HEK293 (cell line): ENCODE results near the gene LPP.

Source experiments
- CTCF ChIA-PET: fragments of 350-600 bp; formaldehyde crosslinking; extraction: SDS; loops from one replicate; lab custom pipeline; 2021; ENCODE audit warnings: antibody characterized with exemption; lab: Yijun Ruan, JAX
- POLR2A ChIA-PET: fragments of 300-600 bp; formaldehyde crosslinking; extraction: SDS; loops from one replicate; lab custom pipeline; 2020; ENCODE audit warnings: antibody characterized with exemption, inconsistent platforms; lab: Yijun Ruan, JAX
- H3K27ac ChIP-seq: fragments of 200-500 bp; sonication (Bioruptor generic); 2 replicates; pipeline ENCODE4 v1.5.1; 2014; ENCODE audit warnings: low read depth, low read length, control low read depth, inconsistent platforms; ENCODE audit errors: extremely low read depth
- H3K36me3 ChIP-seq, 2 experiments: fragments of 200-500 bp in 1 of 2; sonication (Bioruptor generic) in 1 of 2; 1 replicate in 1 of 2; 2 replicates in 1 of 2; pipeline ENCODE4 v1.5.1; 2014 to 2017; ENCODE audit warnings: inconsistent platforms in 2 of 2, low read length in 2 of 2; ENCODE audit not compliant: control insufficient read depth in 2 of 2, insufficient read depth in 1 of 2
- H3K4me1 ChIP-seq: fragments of 200-500 bp; sonication (Bioruptor generic); 2 replicates; pipeline ENCODE4 v1.5.1; 2014; ENCODE audit warnings: mild to moderate bottlenecking, low read length, inconsistent platforms; ENCODE audit not compliant: control insufficient read depth, insufficient read depth
- H3K4me3 ChIP-seq: 2 replicates; pipeline ENCODE4 v1.5.1; 2011; ENCODE audit warnings: low read depth, mild to moderate bottlenecking, control low read depth, low read length, moderate library complexity
- H3K9me3 ChIP-seq: fragments of 200-500 bp; sonication (Bioruptor generic); 2 replicates; pipeline ENCODE4 v1.5.1; 2014; ENCODE audit warnings: low read depth, low read length, inconsistent platforms; ENCODE audit not compliant: control insufficient read depth, insufficient read depth
- INSM2 ChIP-seq: fragments of 450-650 bp; formaldehyde crosslinking; IDR thresholded peaks from 2 replicates; pipeline ENCODE4 v1.5.1; 2016; ENCODE audit warnings: missing biosample characterization, missing genetic modification characterization
- KLF9 ChIP-seq: fragments of 450-650 bp; formaldehyde crosslinking; IDR thresholded peaks from 2 replicates; pipeline ENCODE4 v1.5.1; 2016; ENCODE audit warnings: missing biosample characterization, missing genetic modification characterization, low read depth
- OVOL3 ChIP-seq: fragments of 450-650 bp; formaldehyde crosslinking; IDR thresholded peaks from 2 replicates; pipeline ENCODE4 v1.5.1; 2016; ENCODE audit warnings: missing biosample characterization, missing genetic modification characterization
- RBAK ChIP-seq: fragments of 450-650 bp; formaldehyde crosslinking; IDR thresholded peaks from 2 replicates; pipeline ENCODE4 v1.5.1; 2016; ENCODE audit warnings: missing biosample characterization, missing genetic modification characterization
- SCRT2 ChIP-seq: fragments of 450-650 bp; formaldehyde crosslinking; IDR thresholded peaks from 2 replicates; pipeline ENCODE4 v1.5.1; 2016; ENCODE audit warnings: missing biosample characterization, missing genetic modification characterization
- WT1 ChIP-seq: fragments of 450-650 bp; formaldehyde crosslinking; IDR thresholded peaks from 2 replicates; pipeline ENCODE4 v1.5.1; 2016; ENCODE audit warnings: missing biosample characterization, missing genetic modification characterization
- YY2 ChIP-seq: fragments of 450-650 bp; formaldehyde crosslinking; IDR thresholded peaks from 2 replicates; pipeline ENCODE4 v1.5.1; 2016; ENCODE audit warnings: missing biosample characterization, missing genetic modification characterization
- ZBTB1 ChIP-seq: fragments of 450-650 bp; formaldehyde crosslinking; IDR thresholded peaks from 2 replicates; pipeline ENCODE4 v1.5.1; 2016; ENCODE audit warnings: missing biosample characterization, missing genetic modification characterization
- ZBTB17 ChIP-seq: fragments of 450-650 bp; formaldehyde crosslinking; IDR thresholded peaks from 2 replicates; pipeline ENCODE4 v1.5.1; 2016; ENCODE audit warnings: missing biosample characterization, missing genetic modification characterization
- ZBTB6 ChIP-seq: fragments of 450-650 bp; formaldehyde crosslinking; IDR thresholded peaks from 2 replicates; pipeline ENCODE4 v1.5.1; 2017; ENCODE audit warnings: missing biosample characterization, missing genetic modification characterization
- ZNF112 ChIP-seq: fragments of 450-650 bp; formaldehyde crosslinking; IDR thresholded peaks from 2 replicates; pipeline ENCODE4 v1.5.0; 2017; ENCODE audit warnings: missing biosample characterization, missing genetic modification characterization
- ZNF175 ChIP-seq: fragments of 450-650 bp; formaldehyde crosslinking; IDR thresholded peaks from 2 replicates; pipeline ENCODE4 v1.5.1; 2016; ENCODE audit warnings: missing biosample characterization, missing genetic modification characterization
- ZNF19 ChIP-seq: fragments of 450-650 bp; formaldehyde crosslinking; IDR thresholded peaks from 2 replicates; pipeline ENCODE4; 2016; ENCODE audit warnings: missing biosample characterization, missing genetic modification characterization, low read depth
- ZNF426 ChIP-seq: fragments of 450-650 bp; formaldehyde crosslinking; IDR thresholded peaks from 2 replicates; pipeline ENCODE4 v1.5.1; 2017; ENCODE audit warnings: missing biosample characterization, missing genetic modification characterization, mild to moderate bottlenecking, inconsistent platforms, moderate library complexity
- ZNF433 ChIP-seq: fragments of 450-650 bp; formaldehyde crosslinking; IDR thresholded peaks from 2 replicates; pipeline ENCODE4 v1.5.1; 2016; ENCODE audit warnings: missing biosample characterization, missing genetic modification characterization, low read depth
- ZNF555 ChIP-seq: fragments of 450-650 bp; formaldehyde crosslinking; conservative IDR thresholded peaks from 2 replicates; pipeline ENCODE4 v1.5.1; 2017; ENCODE audit warnings: missing biosample characterization, mild to moderate bottlenecking, missing genetic modification characterization, inconsistent platforms
- ZNF747 ChIP-seq: fragments of 450-650 bp; formaldehyde crosslinking; IDR thresholded peaks from 2 replicates; pipeline ENCODE4 v1.5.1; 2016; ENCODE audit warnings: missing biosample characterization, missing genetic modification characterization
- ZSCAN23 ChIP-seq: fragments of 450-650 bp; formaldehyde crosslinking; IDR thresholded peaks from 2 replicates; pipeline ENCODE4 v1.5.1; 2016; ENCODE audit warnings: missing biosample characterization, missing genetic modification characterization
- TF ChIP-seq, protein P1 (sequence below): fragments of 450-650 bp; formaldehyde crosslinking; IDR thresholded peaks from 2 replicates; pipeline ENCODE4; 2016; ENCODE audit warnings: missing biosample characterization, missing genetic modification characterization
- TF ChIP-seq, protein P2 (sequence below): fragments of 450-650 bp; formaldehyde crosslinking; IDR thresholded peaks from 2 replicates; pipeline ENCODE4 v1.5.1; 2016; ENCODE audit warnings: missing biosample characterization, missing genetic modification characterization
- TF ChIP-seq, protein P3 (sequence below): fragments of 450-650 bp; formaldehyde crosslinking; IDR thresholded peaks from 2 replicates; pipeline ENCODE4 v1.5.1; 2017; ENCODE audit warnings: missing biosample characterization, mild to moderate bottlenecking, missing genetic modification characterization, moderate library complexity
- TF ChIP-seq, protein P4 (sequence below): fragments of 450-650 bp; formaldehyde crosslinking; IDR thresholded peaks from 2 replicates; pipeline ENCODE4 v1.5.1; 2016; ENCODE audit warnings: missing biosample characterization, missing genetic modification characterization
- TF ChIP-seq, protein P5 (sequence below): fragments of 450-650 bp; formaldehyde crosslinking; IDR thresholded peaks from 2 replicates; pipeline ENCODE4 v1.5.1; 2016; ENCODE audit warnings: missing biosample characterization, missing genetic modification characterization, borderline replicate concordance

LPP gene

DNA sequence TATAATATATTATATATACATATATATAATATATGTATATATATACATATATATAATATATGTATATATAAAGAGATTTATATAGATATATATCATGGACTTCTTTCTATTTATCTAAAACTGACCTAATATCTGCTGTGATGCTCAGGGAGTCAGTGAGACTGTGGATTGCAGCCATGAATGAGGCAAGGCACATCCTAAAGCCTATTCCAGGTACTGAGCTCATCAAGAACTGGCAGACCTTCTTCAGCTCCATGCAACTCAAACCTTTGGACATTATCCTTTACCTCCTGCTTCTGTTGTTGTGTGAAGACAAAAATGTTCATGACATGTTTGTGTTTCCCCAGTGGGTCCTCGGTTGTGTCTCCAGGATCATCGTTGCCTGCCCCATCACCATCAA is 7.7 kb upstream of the LPP start:
- Histone ChIP-seq H3K4me3 (no peak overlapping the region), H3K27ac (no peak overlapping the region), H3K9me3 (no peaks in the 10 kb centered on the region)
- POLR2A ChIA-PET, result no interaction called here
- TF ChIP-seq ZBTB17 (tag by site-specific recombination) (no peak), OVOL3 (tag by site-specific recombination) (no peak), ZNF175 (tag by site-specific recombination) (no peak)
- TF ChIP-seq, protein P1, sequence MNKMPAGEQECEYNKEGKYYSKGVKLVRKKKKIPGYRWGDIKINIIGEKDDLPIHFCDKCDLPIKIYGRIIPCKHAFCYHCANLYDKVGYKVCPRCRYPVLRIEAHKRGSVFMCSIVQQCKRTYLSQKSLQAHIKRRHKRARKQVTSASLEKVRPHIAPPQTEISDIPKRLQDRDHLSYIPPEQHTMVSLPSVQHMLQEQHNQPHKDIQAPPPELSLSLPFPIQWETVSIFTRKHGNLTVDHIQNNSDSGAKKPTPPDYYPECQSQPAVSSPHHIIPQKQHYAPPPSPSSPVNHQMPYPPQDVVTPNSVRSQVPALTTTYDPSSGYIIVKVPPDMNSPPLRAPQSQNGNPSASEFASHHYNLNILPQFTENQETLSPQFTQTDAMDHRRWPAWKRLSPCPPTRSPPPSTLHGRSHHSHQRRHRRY (tag by site-specific recombination), result no peak
- TF ChIP-seq, protein P2, sequence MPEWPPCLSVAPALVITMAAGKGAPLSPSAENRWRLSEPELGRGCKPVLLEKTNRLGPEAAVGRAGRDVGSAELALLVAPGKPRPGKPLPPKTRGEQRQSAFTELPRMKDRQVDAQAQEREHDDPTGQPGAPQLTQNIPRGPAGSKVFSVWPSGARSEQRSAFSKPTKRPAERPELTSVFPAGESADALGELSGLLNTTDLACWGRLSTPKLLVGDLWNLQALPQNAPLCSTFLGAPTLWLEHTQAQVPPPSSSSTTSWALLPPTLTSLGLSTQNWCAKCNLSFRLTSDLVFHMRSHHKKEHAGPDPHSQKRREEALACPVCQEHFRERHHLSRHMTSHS, result no peak
- TF ChIP-seq, all 188 proteins: peak for 0
- no peaks in the 10 kb centered on the region for H3K4me1 ChIP-seq
- CTCF ChIA-PET, result no interaction called here
- no peaks in the 10 kb centered on the region for H3K36me3 ChIP-seq

GRCh38 chr3:188147782-188148181 is 6.2 kb upstream of the LPP start:
- Histone ChIP-seq H3K36me3 (no peaks in the 10 kb centered on the region), H3K27ac (no peak overlapping the region), H3K9me3 (no peaks in the 10 kb centered on the region), H3K4me3 (no peak overlapping the region), H3K4me1 (no peaks in the 10 kb centered on the region)
- CTCF ChIA-PET, result interaction anchor here (0.7 kb wide), 1 partner anchor 216 kb away, joined by 3 read pairs; no protein-coding TSS in a partner anchor
- POLR2A ChIA-PET, result no interaction called here
- TF ChIP-seq, protein P3, sequence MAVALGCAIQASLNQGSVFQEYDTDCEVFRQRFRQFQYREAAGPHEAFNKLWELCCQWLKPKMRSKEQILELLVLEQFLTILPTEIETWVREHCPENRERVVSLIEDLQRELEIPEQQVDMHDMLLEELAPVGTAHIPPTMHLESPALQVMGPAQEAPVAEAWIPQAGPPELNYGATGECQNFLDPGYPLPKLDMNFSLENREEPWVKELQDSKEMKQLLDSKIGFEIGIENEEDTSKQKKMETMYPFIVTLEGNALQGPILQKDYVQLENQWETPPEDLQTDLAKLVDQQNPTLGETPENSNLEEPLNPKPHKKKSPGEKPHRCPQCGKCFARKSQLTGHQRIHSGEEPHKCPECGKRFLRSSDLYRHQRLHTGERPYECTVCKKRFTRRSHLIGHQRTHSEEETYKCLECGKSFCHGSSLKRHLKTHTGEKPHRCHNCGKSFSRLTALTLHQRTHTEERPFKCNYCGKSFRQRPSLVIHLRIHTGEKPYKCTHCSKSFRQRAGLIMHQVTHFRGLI, result no peak
- TF ChIP-seq INSM2 (tag by site-specific recombination) (no peak), ZNF433 (tag by site-specific recombination) (no peak), ZNF426 (tag by site-specific recombination) (no peak), ZSCAN23 (no peak), WT1 (tag by site-specific recombination) (no peak), ZBTB6 (tag by site-specific recombination) (no peak), ZNF19 (tag by site-specific recombination) (no peak), RBAK (tag by site-specific recombination) (no peak), KLF9 (tag by site-specific recombination) (no peak), SCRT2 (tag by site-specific recombination) (no peak), YY2 (tag by site-specific recombination) (no peak), ZBTB1 (tag by site-specific recombination) (no peak), ZNF112 (no peak), ZNF747 (tag by site-specific recombination) (no peak), ZNF555 (no peak)
- TF ChIP-seq, protein P4, sequence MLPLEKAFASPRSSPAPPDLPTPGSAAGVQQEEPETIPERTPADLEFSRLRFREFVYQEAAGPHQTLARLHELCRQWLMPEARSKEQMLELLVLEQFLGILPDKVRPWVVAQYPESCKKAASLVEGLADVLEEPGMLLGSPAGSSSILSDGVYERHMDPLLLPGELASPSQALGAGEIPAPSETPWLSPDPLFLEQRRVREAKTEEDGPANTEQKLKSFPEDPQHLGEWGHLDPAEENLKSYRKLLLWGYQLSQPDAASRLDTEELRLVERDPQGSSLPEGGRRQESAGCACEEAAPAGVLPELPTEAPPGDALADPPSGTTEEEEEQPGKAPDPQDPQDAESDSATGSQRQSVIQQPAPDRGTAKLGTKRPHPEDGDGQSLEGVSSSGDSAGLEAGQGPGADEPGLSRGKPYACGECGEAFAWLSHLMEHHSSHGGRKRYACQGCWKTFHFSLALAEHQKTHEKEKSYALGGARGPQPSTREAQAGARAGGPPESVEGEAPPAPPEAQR (tag by site-specific recombination), result no peak
- TF ChIP-seq, protein P5, sequence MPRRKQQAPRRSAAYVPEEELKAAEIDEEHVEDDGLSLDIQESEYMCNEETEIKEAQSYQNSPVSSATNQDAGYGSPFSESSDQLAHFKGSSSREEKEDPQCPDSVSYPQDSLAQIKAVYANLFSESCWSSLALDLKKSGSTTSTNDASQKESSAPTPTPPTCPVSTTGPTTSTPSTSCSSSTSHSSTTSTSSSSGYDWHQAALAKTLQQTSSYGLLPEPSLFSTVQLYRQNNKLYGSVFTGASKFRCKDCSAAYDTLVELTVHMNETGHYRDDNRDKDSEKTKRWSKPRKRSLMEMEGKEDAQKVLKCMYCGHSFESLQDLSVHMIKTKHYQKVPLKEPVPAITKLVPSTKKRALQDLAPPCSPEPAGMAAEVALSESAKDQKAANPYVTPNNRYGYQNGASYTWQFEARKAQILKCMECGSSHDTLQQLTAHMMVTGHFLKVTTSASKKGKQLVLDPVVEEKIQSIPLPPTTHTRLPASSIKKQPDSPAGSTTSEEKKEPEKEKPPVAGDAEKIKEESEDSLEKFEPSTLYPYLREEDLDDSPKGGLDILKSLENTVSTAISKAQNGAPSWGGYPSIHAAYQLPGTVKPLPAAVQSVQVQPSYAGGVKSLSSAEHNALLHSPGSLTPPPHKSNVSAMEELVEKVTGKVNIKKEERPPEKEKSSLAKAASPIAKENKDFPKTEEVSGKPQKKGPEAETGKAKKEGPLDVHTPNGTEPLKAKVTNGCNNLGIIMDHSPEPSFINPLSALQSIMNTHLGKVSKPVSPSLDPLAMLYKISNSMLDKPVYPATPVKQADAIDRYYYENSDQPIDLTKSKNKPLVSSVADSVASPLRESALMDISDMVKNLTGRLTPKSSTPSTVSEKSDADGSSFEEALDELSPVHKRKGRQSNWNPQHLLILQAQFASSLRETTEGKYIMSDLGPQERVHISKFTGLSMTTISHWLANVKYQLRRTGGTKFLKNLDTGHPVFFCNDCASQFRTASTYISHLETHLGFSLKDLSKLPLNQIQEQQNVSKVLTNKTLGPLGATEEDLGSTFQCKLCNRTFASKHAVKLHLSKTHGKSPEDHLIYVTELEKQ, result no peak
